K562 (cell line): ENCODE results near the gene KRTAP4-16. TPM values are rescaled to one million over a fixed set of nuclear protein-coding genes. Genes with fewer than 3 reads are reported as not detected.

Experiments
- ATAC-seq: fragments of 200-7000 bp; cut with Tn5 transposase; 3 replicates; pipeline ENCODE4 v1.9.1; 2020; ENCODE audit warnings: moderate library complexity
- BruUV-seq: library from RNA; stranded (reverse); fragments of 400-500 nt; replicated peaks from 2 replicates; lab custom pipeline; 2021; lab: Mats Ljungman, UMichigan
- CTCF ChIA-PET: fragments of 300-600 bp; formaldehyde crosslinking; extraction: SDS; loops from one replicate; lab custom pipeline; 2021; ENCODE audit warnings: low intra/inter-chr PET ratio; lab: Yijun Ruan, JAX
- POLR2A ChIA-PET: fragments of 300-600, 350-650 bp; sonication (Branson Sonifier 250); formaldehyde crosslinking; extraction: SDS; loops from one replicate; lab custom pipeline; 2021; ENCODE audit warnings: antibody characterized with exemption, inconsistent platforms; lab: Yijun Ruan, JAX
- DNase-seq, 4 experiments: peaks; one replicate each; pipeline versions ENCODE4 v3.0.0 to v3.0.0-alpha.2; 2011 to 2018; ENCODE audit warnings: low spot score in 3 of 4, mixed read lengths in 3 of 4; ENCODE audit errors: extremely low read depth in 1 of 4
- FAIRE-seq: peaks from 2 replicates; lab custom pipeline; 2011; peaks lifted over from hg19 to GRCh38; lab: Jason Lieb, UNC
- H2AFZ ChIP-seq: 2 replicates; pipeline ENCODE4 v1.6.0; 2011; ENCODE audit warnings: low read depth, low read length, control low read depth, inconsistent platforms
- H3K27ac ChIP-seq: fragments of 200-600 bp; 3 replicates; pipeline ENCODE4 v1.8.0; 2011; ENCODE audit warnings: low read depth, mild to moderate bottlenecking, control low read depth, inconsistent platforms, low read length, moderate library complexity, mixed read lengths; ENCODE audit errors: extremely low read depth
- H3K27me3 ChIP-seq, 2 experiments: fragments of 300-600 bp in 1 of 2; 2 replicates in 1 of 2; 3 replicates in 1 of 2; pipeline versions ENCODE4 v1.6.0 to v1.8.0; 2011; ENCODE audit warnings: inconsistent platforms in 2 of 2, low read length in 2 of 2, mild to moderate bottlenecking in 1 of 2, mixed read lengths in 1 of 2, moderate library complexity in 1 of 2; ENCODE audit not compliant: control insufficient read depth in 2 of 2, insufficient read depth in 2 of 2
- H3K36me3 ChIP-seq: fragments of 300-600 bp; 3 replicates; pipeline ENCODE4 v1.8.0; 2011; ENCODE audit warnings: mild to moderate bottlenecking, low read length, inconsistent platforms; ENCODE audit not compliant: control insufficient read depth, insufficient read depth
- H3K4me1 ChIP-seq, 2 experiments: fragments of 200-600 bp in 1 of 2; replicated peaks in 1 of 2; 2 replicates in 1 of 2; 3 replicates in 1 of 2; pipeline versions ENCODE4 v1.5.1 to v1.8.0; 2011; ENCODE audit warnings: inconsistent platforms in 2 of 2, low read length in 2 of 2, mild to moderate bottlenecking in 1 of 2, mixed read lengths in 1 of 2, moderate library complexity in 1 of 2; ENCODE audit not compliant: control insufficient read depth in 2 of 2, insufficient read depth in 2 of 2
- H3K4me2 ChIP-seq: 2 replicates; pipeline ENCODE4 v1.6.1; 2011; ENCODE audit warnings: low read length, control low read depth, inconsistent platforms, mixed read lengths; ENCODE audit not compliant: insufficient read depth
- H3K4me3 ChIP-seq: fragments of 200-600 bp; sonication (generic), shearing (Covaris generic); 2 replicates; pipeline ENCODE4 v1.5.1; 2016; ENCODE audit warnings: control low read depth, inconsistent platforms
- H3K79me2 ChIP-seq: fragments of 200-600 bp; 3 replicates; pipeline ENCODE4 v1.8.0; 2011; ENCODE audit warnings: low read length, inconsistent platforms; ENCODE audit not compliant: control insufficient read depth, insufficient read depth
- H3K9ac ChIP-seq, 2 experiments: 2 replicates each; pipeline versions ENCODE4 v1.6.0 to v1.6.1; 2011; ENCODE audit warnings: low read depth in 2 of 2, low read length in 2 of 2, control low read depth in 1 of 2, inconsistent platforms in 1 of 2, mild to moderate bottlenecking in 1 of 2, mixed read lengths in 1 of 2; ENCODE audit not compliant: insufficient read depth in 1 of 2
- H3K9me1 ChIP-seq: one replicate; pipeline ENCODE4 v1.6.0; 2011; ENCODE audit warnings: inconsistent platforms, mild to moderate bottlenecking, low read length, moderate library complexity; ENCODE audit not compliant: control insufficient read depth, insufficient read depth
- H3K9me3 ChIP-seq: replicated peaks from 2 replicates; pipeline ENCODE4 v1.5.1; 2011; ENCODE audit warnings: low read depth, low read length, inconsistent platforms; ENCODE audit not compliant: control insufficient read depth, insufficient read depth
- H4K20me1 ChIP-seq: replicated peaks from 2 replicates; pipeline ENCODE4 v1.6.1; 2011; ENCODE audit warnings: low read length, inconsistent platforms, mixed read lengths; ENCODE audit not compliant: control insufficient read depth, insufficient read depth
- ATF2 ChIP-seq: sonication (generic); formaldehyde crosslinking; IDR thresholded peaks from 2 replicates; pipeline ENCODE4 v1.8.1; 2022; ENCODE audit warnings: missing genetic modification reagents
- CBX3 ChIP-seq, 2 experiments: IDR thresholded peaks; 1 replicate in 1 of 2; 2 replicates in 1 of 2; pipeline ENCODE4 v1.6.1; 2012; ENCODE audit warnings: inconsistent platforms in 2 of 2, low read length in 2 of 2, borderline replicate concordance in 1 of 2, control low read depth in 1 of 2
- CLOCK ChIP-seq: fragments of 250-450 bp; sonication (Bioruptor Pico); IDR thresholded peaks from 2 replicates; pipeline ENCODE4 v1.4.0; 2020; ENCODE audit warnings: mild to moderate bottlenecking, moderate library complexity, borderline replicate concordance
- CREB3L1 ChIP-seq: fragments of 450-650 bp; IDR thresholded peaks from 2 replicates; pipeline ENCODE4 v1.6.1; 2014; ENCODE audit warnings: low read depth, mild to moderate bottlenecking, moderate library complexity, borderline replicate concordance
- CREM ChIP-seq: IDR thresholded peaks from 2 replicates; pipeline ENCODE4 v1.6.1; 2014; ENCODE audit warnings: antibody characterized with exemption, low read depth
- HEY1 ChIP-seq: fragments of 250-450 bp; sonication (Bioruptor Pico); IDR thresholded peaks from 2 replicates; pipeline ENCODE4 v1.5.0; 2020; ENCODE audit warnings: mild to moderate bottlenecking, moderate library complexity, borderline replicate concordance
- HMG20A ChIP-seq: fragments of 450-650 bp; formaldehyde crosslinking; conservative IDR thresholded peaks from 2 replicates; pipeline ENCODE4 v1.4.0; 2020; ENCODE audit warnings: mild to moderate bottlenecking, mixed read lengths
- SIN3A ChIP-seq, 2 experiments: fragments of 150-350 bp in 1 of 2; IDR thresholded peaks; 2 replicates each; pipeline ENCODE4 v1.6.1; 2011 to 2016; ENCODE audit warnings: borderline replicate concordance in 2 of 2, low read depth in 2 of 2, low read length in 2 of 2, mild to moderate bottlenecking in 2 of 2, moderate library complexity in 2 of 2; ENCODE audit not compliant: control insufficient read depth in 1 of 2
- ZBTB9 ChIP-seq: fragments of 450-650 bp; formaldehyde crosslinking; IDR thresholded peaks from 2 replicates; pipeline ENCODE4 v1.4.0; 2020; ENCODE audit warnings: mild to moderate bottlenecking, moderate library complexity
- ZNF146 ChIP-seq: IDR thresholded peaks from one replicate; pipeline ENCODE4 v1.6.1; 2018; ENCODE audit warnings: missing compliant biosample characterization; ENCODE audit not compliant: unreplicated experiment
- ZNF184 ChIP-seq: sonication (generic); formaldehyde crosslinking; IDR thresholded peaks from 2 replicates; pipeline ENCODE4 v1.5.0; 2020; ENCODE audit warnings: missing genetic modification reagents
- WGBS: fragments of 100-300 bp; shearing (Covaris generic); methylation state at CpG from one replicate; pipeline ENCODE4 v1.1.6; 2016; ENCODE audit warnings: low coverage, mixed read lengths; ENCODE audit not compliant: insufficient coverage; ENCODE audit errors: missing lambda C conversion rate; 5-methylcytosine and 5-hydroxymethylcytosine counted together
- in situ Hi-C: fragments of 300-500 bp; cut with MboI; formaldehyde crosslinking; loops from 4 replicates; pipeline ENCODE4 v1.15.0; 2018; ENCODE audit warnings: inconsistent platforms, mixed read lengths
- intact Hi-C: fragments of 100-400 bp; cut with micrococcal nuclease; formaldehyde crosslinking; loops from 2 replicates; pipeline ENCODE4 v1.14.2; 2022
- polyA plus RNA-seq, 8 experiments: library from polyadenylated mRNA; depleted of rRNA in 4 of 8; stranded (reverse) in 5 of 8; unstranded in 3 of 8; fragments of >200 nt; fragmentation: Nextera tagmentation in 2 of 8; fragmentation: Illumina TruSeq in 1 of 8; extraction: Ambion mirVana in 2 of 8; extraction: Trizol in 1 of 8; gene quantifications; 2 replicates each; pipeline versions ENCODE4 v1.2.1 to v1.2.3, GENCODE V29; 2011 to 2014; ENCODE audit warnings: inconsistent platforms in 1 of 8, missing spikeins in 1 of 8
- total RNA-seq, 7 experiments: library from RNA; depleted of rRNA in 6 of 7; stranded (reverse); fragments of >200 nt in 6 of 7; fragmentation: Illumina TruSeq in 2 of 7; extraction: Trizol in 2 of 7; gene quantifications; 2 replicates each; pipeline versions ENCODE4 v1.2.1 to v1.2.3, GENCODE V29; 2011 to 2021; ENCODE audit warnings: low replicate concordance in 1 of 7
- TF ChIP-seq, protein P1 (sequence below): fragments of 250-450 bp; sonication (Bioruptor Pico); IDR thresholded peaks from 2 replicates; pipeline ENCODE4 v1.5.0; 2020; ENCODE audit warnings: mild to moderate bottlenecking

KRTAP4-16 gene
- total and polyA plus RNA-seq, 9 of the 15 experiments (the other 6 are each of a cell fraction or from before 2014, with no cell fraction given): not detected

- no peaks in the 10 kb centered on the region for H3K36me3 ChIP-seq
- WGBS: 0% methylated on average over 1 of the region's 1 CpG
- H4K20me1 ChIP-seq: no peaks in the 10 kb centered on the region
- no peak overlapping the region for H2AFZ ChIP-seq
- in situ Hi-C loops (no loop called here), intact Hi-C loops (no loop called here)
- H3K9me3 ChIP-seq: no peaks in the 10 kb centered on the region
- H3K79me2 ChIP-seq: no peaks in the 10 kb centered on the region
- CTCF ChIA-PET: no interaction called here
- POLR2A ChIA-PET: no interaction called here
- H3K27ac ChIP-seq: no peak overlapping the region
- no peak overlapping the region for H3K4me3 ChIP-seq
- TF ChIP-seq ZBTB9 (CRISPR knock-in tag): no peak
- TF ChIP-seq CLOCK (CRISPR knock-in tag): no peak
- TF ChIP-seq ZNF184 (CRISPR knock-in tag): no peak
- TF ChIP-seq CREB3L1: no peak
- TF ChIP-seq ATF2 (CRISPR knock-in tag): no peak
- TF ChIP-seq ZNF146: no peak
- no peak for TF ChIP-seq SIN3A (IDR thresholded peaks at IDR 0.05; ENCODE audit: borderline replicate concordance in 2 of 2, control insufficient read depth in 1 of 2, low read depth in 2 of 2, low read length in 2 of 2)
- no peak for TF ChIP-seq CBX3 (IDR thresholded peaks at IDR 0.05; ENCODE audit: borderline replicate concordance in 1 of 2, low read length in 2 of 2)
- TF ChIP-seq, protein P1, sequence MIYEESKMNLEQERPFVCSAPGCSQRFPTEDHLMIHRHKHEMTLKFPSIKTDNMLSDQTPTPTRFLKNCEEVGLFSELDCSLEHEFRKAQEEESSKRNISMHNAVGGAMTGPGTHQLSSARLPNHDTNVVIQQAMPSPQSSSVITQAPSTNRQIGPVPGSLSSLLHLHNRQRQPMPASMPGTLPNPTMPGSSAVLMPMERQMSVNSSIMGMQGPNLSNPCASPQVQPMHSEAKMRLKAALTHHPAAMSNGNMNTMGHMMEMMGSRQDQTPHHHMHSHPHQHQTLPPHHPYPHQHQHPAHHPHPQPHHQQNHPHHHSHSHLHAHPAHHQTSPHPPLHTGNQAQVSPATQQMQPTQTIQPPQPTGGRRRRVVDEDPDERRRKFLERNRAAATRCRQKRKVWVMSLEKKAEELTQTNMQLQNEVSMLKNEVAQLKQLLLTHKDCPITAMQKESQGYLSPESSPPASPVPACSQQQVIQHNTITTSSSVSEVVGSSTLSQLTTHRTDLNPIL (CRISPR knock-in tag): no peak
- TF ChIP-seq HEY1: no peak
- no peak for TF ChIP-seq CREM
- TF ChIP-seq HMG20A (CRISPR knock-in tag): no peak
- FAIRE-seq (no peak), ATAC-seq (no peak), DNase-seq (no peak)
- no peaks in the 10 kb centered on the region for H3K27me3 ChIP-seq
- no peak overlapping the region for H3K9ac ChIP-seq
- BruUV-seq: no TSS peak
- no peaks in the 10 kb centered on the region for H3K9me1 ChIP-seq
- H3K4me2 ChIP-seq: no peak overlapping the region
- no peaks in the 10 kb centered on the region for H3K4me1 ChIP-seq
Measured at GRCh38 chr17:41107941-41108450, 6.0 kb upstream of the KRTAP4-16 start.
